HepG2 (cell line): ENCODE data around the gene CELF5. TPM values are rescaled to one million over a fixed set of nuclear protein-coding genes. Genes with fewer than 3 reads are reported as not detected.

Source experiments
- CCDC6 ChIP-seq: sonication (generic); formaldehyde crosslinking; IDR thresholded peaks from 2 replicates; pipeline ENCODE4 v1.8.1; 2022; ENCODE audit warnings: mild to moderate bottlenecking, missing genetic modification reagents, moderate library complexity
- E2F2 ChIP-seq: sonication (generic); formaldehyde crosslinking; IDR thresholded peaks from 2 replicates; pipeline ENCODE4 v1.4.0; 2020; ENCODE audit warnings: missing genetic modification reagents, borderline replicate concordance
- HDAC2 ChIP-seq: sonication (generic); formaldehyde crosslinking; IDR thresholded peaks from 2 replicates; pipeline ENCODE4 v1.4.0; 2020; ENCODE audit warnings: missing genetic modification reagents
- KAT7 ChIP-seq: IDR thresholded peaks from 2 replicates; pipeline ENCODE4 v1.6.1; 2018; ENCODE audit warnings: borderline replicate concordance, missing compliant biosample characterization
- MAF1 ChIP-seq: sonication (generic); formaldehyde crosslinking; IDR thresholded peaks from 2 replicates; pipeline ENCODE4 v1.5.0; 2020; ENCODE audit warnings: missing genetic modification reagents, borderline replicate concordance
- MTF1 ChIP-seq: sonication (generic); formaldehyde crosslinking; IDR thresholded peaks from 2 replicates; pipeline ENCODE4 v1.5.0; 2020; ENCODE audit warnings: missing genetic modification reagents
- MXI1 ChIP-seq: IDR thresholded peaks from 3 replicates; pipeline ENCODE4 v1.6.1; 2012; ENCODE audit warnings: low read depth, low read length, inconsistent platforms, borderline replicate concordance
- NR1H2 ChIP-seq: sonication (generic); formaldehyde crosslinking; IDR thresholded peaks from 2 replicates; pipeline ENCODE4 v1.8.1; 2022; ENCODE audit warnings: low read depth, missing genetic modification reagents, borderline replicate concordance
- RAD51 ChIP-seq: fragments of 450-650 bp; IDR thresholded peaks from 2 replicates; pipeline ENCODE4 v1.6.1; 2016; ENCODE audit warnings: borderline replicate concordance
- SMYD3 ChIP-seq: sonication (generic); formaldehyde crosslinking; IDR thresholded peaks from 2 replicates; pipeline ENCODE4 v1.8.1; 2023; ENCODE audit warnings: mild to moderate bottlenecking, missing genetic modification reagents
- SP140L ChIP-seq: sonication (generic); formaldehyde crosslinking; IDR thresholded peaks from 2 replicates; pipeline ENCODE4 v1.4.0; 2020; ENCODE audit warnings: missing genetic modification reagents, borderline replicate concordance
- SP2 ChIP-seq: sonication (generic); formaldehyde crosslinking; IDR thresholded peaks from 2 replicates; pipeline ENCODE4 v1.5.1; 2020; ENCODE audit warnings: mild to moderate bottlenecking, missing genetic modification reagents
- SPEN ChIP-seq: sonication (generic); formaldehyde crosslinking; IDR thresholded peaks from 2 replicates; pipeline ENCODE4 v1.5.1; 2020; ENCODE audit warnings: low read depth, mild to moderate bottlenecking, missing genetic modification reagents
- SYNCRIP ChIP-seq: fragments of 200-400 bp; formaldehyde crosslinking; IDR thresholded peaks from 2 replicates; pipeline ENCODE4 v1.6.1; 2018; ENCODE audit warnings: mild to moderate bottlenecking, low read depth, low read length; ENCODE audit not compliant: insufficient read depth
- THAP11 ChIP-seq: IDR thresholded peaks from 2 replicates; pipeline ENCODE4 v1.6.1; 2016; ENCODE audit warnings: missing biosample characterization, missing genetic modification reagents
- YY1 ChIP-seq: IDR thresholded peaks from 2 replicates; pipeline ENCODE4 v1.6.1; 2011; ENCODE audit warnings: low read length, low read depth, moderate library complexity, mild to moderate bottlenecking; ENCODE audit not compliant: insufficient read depth, insufficient replicate concordance
- ZEB1 ChIP-seq: IDR thresholded peaks from 2 replicates; pipeline ENCODE4 v1.6.1; 2012; ENCODE audit warnings: mild to moderate bottlenecking, low read depth, inconsistent platforms; ENCODE audit not compliant: insufficient replicate concordance
- ZMAT5 ChIP-seq: sonication (generic); formaldehyde crosslinking; IDR thresholded peaks from 2 replicates; pipeline ENCODE4 v1.5.0; 2020; ENCODE audit warnings: mild to moderate bottlenecking, low read depth, missing genetic modification reagents, borderline replicate concordance
- ZNF33B ChIP-seq: sonication (generic); formaldehyde crosslinking; IDR thresholded peaks from 2 replicates; pipeline ENCODE4 v1.5.1; 2020; ENCODE audit warnings: mild to moderate bottlenecking, missing genetic modification reagents
- ZNF576 ChIP-seq: sonication (generic); formaldehyde crosslinking; IDR thresholded peaks from 2 replicates; pipeline ENCODE4 v1.4.0; 2020; ENCODE audit warnings: mild to moderate bottlenecking, missing genetic modification reagents
- ZNF777 ChIP-seq: sonication (generic); formaldehyde crosslinking; IDR thresholded peaks from 2 replicates; pipeline ENCODE4 v1.4.0; 2020; ENCODE audit warnings: missing genetic modification reagents
- polyA plus RNA-seq, 8 experiments: library from polyadenylated mRNA; depleted of rRNA in 3 of 8; stranded (reverse) in 7 of 8; unstranded in 1 of 8; fragments of >200 nt; fragmentation: Illumina TruSeq in 4 of 8; extraction: Trizol in 4 of 8; gene quantifications; 2 replicates each; pipeline versions ENCODE4 v1.2.1 to v1.2.3, GENCODE V29; 2011 to 2016; ENCODE audit warnings: low read depth in 4 of 8, missing spikeins in 1 of 8, mixed read lengths in 1 of 8; ENCODE audit not compliant: insufficient read depth in 1 of 8
- total RNA-seq, 5 experiments: library from RNA; depleted of rRNA; stranded (reverse); fragments of >200 nt; fragmentation: Illumina TruSeq; extraction: Trizol; gene quantifications; 2 replicates each; pipeline ENCODE4 v1.2.3, GENCODE V29; 2016; ENCODE audit warnings: low read depth in 1 of 5
- TF ChIP-seq, protein P1 (sequence below): IDR thresholded peaks from 2 replicates; pipeline ENCODE4 v1.6.1; 2016; ENCODE audit warnings: missing genetic modification reagents, missing compliant biosample characterization
- TF ChIP-seq, protein P2 (sequence below): IDR thresholded peaks from 2 replicates; pipeline ENCODE4 v1.6.1; 2012; ENCODE audit warnings: low read length, improper control_type of control experiment

Gene CELF5
- total and polyA plus RNA-seq, 2 of the 13 experiments (the other 11 are each of a cell fraction or from before 2014, with no cell fraction given), result 0.31 to 0.84 TPM

DNA sequence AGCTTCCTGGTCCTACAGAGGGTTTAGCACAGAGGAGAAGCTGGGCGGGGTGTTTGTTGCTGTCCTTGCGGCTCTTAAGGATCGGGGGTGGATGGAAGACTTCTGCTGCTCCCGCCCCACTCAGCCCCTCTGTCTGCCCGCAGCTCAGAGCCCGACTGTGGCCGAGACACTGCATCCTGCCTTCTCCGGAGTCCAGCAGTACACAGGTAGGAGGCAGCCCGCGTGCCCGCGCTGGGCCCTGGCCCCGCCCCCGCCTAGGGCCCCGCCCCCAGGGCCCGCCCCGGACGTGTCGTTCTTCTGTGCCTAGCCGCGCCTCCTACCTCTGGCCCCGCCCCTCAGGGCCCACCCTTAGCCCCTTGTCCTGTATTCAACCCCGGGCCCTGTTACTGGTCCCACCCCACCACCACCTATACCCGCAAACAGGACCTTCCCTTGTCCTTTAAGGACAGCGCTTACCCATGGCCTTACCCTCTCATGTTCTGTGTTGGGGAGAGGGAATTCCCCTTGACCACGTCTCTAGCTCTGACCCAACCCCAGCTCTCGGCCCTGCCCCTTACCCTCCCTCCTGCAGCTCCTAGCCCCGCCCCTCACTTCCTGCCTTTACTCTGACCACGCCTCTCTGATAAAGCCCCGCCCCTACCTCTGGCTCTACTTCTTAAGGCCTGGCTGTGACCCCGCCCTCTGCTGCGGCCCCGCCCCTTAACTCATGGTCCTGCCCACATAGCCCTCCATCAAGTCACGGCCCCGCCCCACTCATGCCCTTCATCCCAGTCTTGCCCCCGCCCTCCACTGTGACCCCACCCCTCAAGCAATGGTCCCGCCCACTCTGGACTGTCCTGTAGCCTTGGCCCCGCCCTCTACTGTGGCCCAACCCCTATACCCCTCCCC lies 60.5 kb downstream of the CELF5 start (continued):
- TF ChIP-seq ZNF576, result no peak
- no peak for TF ChIP-seq NR1H2 (CRISPR knock-in tag)
- no peak for TF ChIP-seq MTF1
- no peak for TF ChIP-seq SYNCRIP
- TF ChIP-seq SP2 (CRISPR knock-in tag), result no peak
- TF ChIP-seq MAF1, result no peak
- TF ChIP-seq E2F2 (CRISPR knock-in tag), result no peak
- no peak for TF ChIP-seq RAD51
- TF ChIP-seq SPEN (CRISPR knock-in tag), result peak; percentile 60; the same call in 1 of the 2 replicates
- TF ChIP-seq ZEB1, result no peak
- TF ChIP-seq KAT7 (CRISPR knock-in tag), result no peak
- no peak for TF ChIP-seq SMYD3
- TF ChIP-seq ZNF777 (CRISPR knock-in tag), result no peak
- TF ChIP-seq CCDC6 (CRISPR knock-in tag), result no peak
- TF ChIP-seq MXI1, result no peak
- TF ChIP-seq, protein P1, sequence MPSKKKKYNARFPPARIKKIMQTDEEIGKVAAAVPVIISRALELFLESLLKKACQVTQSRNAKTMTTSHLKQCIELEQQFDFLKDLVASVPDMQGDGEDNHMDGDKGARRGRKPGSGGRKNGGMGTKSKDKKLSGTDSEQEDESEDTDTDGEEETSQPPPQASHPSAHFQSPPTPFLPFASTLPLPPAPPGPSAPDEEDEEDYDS (CRISPR knock-in tag), result peak; percentile 92
- TF ChIP-seq HDAC2, result no peak
- no peak for TF ChIP-seq ZMAT5 (CRISPR knock-in tag)
- TF ChIP-seq, protein P2, sequence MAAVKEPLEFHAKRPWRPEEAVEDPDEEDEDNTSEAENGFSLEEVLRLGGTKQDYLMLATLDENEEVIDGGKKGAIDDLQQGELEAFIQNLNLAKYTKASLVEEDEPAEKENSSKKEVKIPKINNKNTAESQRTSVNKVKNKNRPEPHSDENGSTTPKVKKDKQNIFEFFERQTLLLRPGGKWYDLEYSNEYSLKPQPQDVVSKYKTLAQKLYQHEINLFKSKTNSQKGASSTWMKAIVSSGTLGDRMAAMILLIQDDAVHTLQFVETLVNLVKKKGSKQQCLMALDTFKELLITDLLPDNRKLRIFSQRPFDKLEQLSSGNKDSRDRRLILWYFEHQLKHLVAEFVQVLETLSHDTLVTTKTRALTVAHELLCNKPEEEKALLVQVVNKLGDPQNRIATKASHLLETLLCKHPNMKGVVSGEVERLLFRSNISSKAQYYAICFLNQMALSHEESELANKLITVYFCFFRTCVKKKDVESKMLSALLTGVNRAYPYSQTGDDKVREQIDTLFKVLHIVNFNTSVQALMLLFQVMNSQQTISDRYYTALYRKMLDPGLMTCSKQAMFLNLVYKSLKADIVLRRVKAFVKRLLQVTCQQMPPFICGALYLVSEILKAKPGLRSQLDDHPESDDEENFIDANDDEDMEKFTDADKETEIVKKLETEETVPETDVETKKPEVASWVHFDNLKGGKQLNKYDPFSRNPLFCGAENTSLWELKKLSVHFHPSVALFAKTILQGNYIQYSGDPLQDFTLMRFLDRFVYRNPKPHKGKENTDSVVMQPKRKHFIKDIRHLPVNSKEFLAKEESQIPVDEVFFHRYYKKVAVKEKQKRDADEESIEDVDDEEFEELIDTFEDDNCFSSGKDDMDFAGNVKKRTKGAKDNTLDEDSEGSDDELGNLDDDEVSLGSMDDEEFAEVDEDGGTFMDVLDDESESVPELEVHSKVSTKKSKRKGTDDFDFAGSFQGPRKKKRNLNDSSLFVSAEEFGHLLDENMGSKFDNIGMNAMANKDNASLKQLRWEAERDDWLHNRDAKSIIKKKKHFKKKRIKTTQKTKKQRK, result no peak
- peak; percentile 38; the same call in 1 of the 2 replicates for TF ChIP-seq THAP11
- no peak for TF ChIP-seq YY1
- no peak for TF ChIP-seq SP140L (CRISPR knock-in tag)
- no peak for TF ChIP-seq ZNF33B
